C4-2B (cell line): ENCODE data around the gene KAZN.
"Not testable (repeated sequence)": the region's sequence is repeated elsewhere in the genome, so short reads cannot be mapped to it uniquely, and the experiment has no call there.

ENCODE experiments used
- H3K27ac ChIP-seq: fragments of 450-650 bp; 2 replicates; pipeline ENCODE4 v1.5.1; 2017
- ZFX ChIP-seq: fragments of 450-650 bp; IDR thresholded peaks from 2 replicates; pipeline ENCODE4 v1.6.1; 2017
- TF ChIP-seq, protein P1 (sequence below): fragments of 450-650 bp; conservative IDR thresholded peaks from 2 replicates; pipeline ENCODE4 v1.5.1; 2017; ENCODE audit warnings: mild to moderate bottlenecking

KAZN gene

DNA sequence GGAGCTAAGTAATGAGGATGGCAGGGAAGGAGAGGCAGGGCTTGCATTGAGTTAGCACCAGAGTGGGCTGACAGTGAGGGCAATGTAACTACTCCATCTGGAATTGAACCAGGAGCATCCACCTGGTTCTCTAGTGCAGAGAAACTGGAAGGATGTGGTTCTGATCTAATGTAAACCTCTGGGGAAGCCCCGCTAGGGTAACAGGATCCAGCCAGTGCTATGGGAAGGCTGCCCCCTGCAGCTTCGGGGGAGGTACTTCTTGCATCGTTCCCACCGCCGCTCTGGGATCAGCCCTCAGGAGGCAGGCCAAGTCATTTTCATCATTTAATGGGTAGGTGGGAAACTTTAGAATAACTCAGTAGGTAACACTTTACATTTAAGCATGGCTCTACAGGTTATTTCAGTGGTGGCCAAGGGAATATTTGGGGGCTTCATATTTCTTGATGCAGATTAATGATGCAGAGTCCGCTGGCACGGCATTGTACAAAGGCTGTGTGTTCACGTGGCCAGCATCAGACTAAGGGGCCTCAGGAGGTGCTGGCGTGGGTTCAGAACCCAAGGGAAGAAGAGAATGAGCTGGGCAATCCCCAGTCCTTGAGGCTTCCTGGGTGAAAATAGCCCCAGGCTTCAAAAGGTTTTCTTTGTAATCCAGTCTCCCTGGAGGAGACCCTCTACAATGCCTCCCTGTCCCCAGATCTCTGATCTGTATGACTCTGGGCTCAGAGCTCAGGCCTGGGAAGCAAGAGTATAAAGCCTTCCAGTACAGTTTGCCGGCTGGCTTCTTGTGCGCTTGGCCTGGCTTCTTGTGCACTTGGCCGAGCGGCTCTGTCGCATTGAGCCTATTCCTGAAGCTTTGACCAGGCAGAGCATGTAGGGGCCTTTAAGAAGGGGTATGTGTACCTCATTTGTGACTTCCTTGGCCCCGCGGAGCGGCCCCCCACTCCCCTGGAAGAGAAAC, 26.4 kb upstream of the KAZN start:
- TF ChIP-seq, protein P1, sequence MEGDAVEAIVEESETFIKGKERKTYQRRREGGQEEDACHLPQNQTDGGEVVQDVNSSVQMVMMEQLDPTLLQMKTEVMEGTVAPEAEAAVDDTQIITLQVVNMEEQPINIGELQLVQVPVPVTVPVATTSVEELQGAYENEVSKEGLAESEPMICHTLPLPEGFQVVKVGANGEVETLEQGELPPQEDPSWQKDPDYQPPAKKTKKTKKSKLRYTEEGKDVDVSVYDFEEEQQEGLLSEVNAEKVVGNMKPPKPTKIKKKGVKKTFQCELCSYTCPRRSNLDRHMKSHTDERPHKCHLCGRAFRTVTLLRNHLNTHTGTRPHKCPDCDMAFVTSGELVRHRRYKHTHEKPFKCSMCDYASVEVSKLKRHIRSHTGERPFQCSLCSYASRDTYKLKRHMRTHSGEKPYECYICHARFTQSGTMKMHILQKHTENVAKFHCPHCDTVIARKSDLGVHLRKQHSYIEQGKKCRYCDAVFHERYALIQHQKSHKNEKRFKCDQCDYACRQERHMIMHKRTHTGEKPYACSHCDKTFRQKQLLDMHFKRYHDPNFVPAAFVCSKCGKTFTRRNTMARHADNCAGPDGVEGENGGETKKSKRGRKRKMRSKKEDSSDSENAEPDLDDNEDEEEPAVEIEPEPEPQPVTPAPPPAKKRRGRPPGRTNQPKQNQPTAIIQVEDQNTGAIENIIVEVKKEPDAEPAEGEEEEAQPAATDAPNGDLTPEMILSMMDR = peak; percentile 58
- no peak for TF ChIP-seq ZFX
- no peak overlapping the region for H3K27ac ChIP-seq

DNA sequence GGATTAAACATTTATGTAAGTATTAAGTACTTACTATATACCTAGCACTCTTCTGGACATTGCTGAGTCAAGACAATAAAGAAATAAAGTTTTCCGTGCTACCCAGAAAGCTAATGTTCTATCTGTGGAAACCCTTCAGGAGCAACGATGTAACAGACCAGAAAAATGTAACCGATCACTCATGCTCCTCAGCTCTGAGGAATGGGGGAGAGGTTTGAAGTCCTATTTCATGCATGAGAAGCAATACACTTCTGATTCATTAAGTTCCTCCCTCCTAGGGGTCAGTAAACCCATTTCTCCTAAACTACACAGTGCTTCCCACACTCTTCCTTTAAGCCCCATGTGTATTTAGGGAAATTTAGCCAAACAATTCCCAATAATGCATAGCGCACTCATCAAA, 25.6 kb upstream of the KAZN start:
- no peak overlapping the region for H3K27ac ChIP-seq
- TF ChIP-seq, protein P1 = no peak
- no peak for TF ChIP-seq ZFX

DNA sequence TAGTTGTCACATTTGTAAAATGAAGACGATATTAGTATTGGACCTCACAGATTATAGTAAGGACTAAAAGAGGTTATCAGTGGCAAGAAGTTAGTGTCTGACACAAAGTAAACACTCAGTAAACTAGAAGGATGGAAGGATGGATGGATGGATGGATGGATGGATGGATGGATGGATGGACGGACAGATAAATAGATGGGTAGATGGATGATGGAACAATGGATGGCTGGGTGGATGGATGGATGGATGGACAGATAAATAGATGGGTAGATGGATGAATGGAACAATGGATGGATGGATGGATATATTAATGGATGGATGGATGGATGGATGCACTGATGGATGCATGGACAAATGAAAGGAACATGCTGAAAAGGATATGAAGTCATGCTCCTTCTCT, 22.3 kb upstream of the KAZN start:
- TF ChIP-seq ZFX = no peak
- TF ChIP-seq, protein P1 = no peak
- H3K27ac ChIP-seq = no peak overlapping the region

DNA sequence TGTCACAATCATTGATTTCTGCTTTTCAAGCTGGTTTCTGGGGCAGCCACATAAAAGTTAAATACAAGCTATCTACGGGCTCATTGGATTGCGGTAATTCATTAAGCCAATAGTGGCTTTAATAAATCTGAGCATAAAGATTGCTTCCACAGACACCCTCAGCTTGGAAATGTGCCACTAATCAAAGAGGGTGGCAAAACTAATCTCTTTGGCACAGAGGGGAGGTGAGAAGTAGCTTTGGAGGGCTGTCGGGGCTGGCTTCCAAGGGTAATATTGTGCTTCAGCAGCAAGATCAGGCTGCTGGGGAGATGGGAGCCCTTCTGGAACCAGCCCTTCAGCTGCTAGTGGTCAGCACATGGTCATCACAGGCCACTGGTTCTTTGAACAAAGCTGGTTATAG, 21.2 kb upstream of the KAZN start:
- TF ChIP-seq, protein P1 = no peak
- no peak for TF ChIP-seq ZFX

DNA sequence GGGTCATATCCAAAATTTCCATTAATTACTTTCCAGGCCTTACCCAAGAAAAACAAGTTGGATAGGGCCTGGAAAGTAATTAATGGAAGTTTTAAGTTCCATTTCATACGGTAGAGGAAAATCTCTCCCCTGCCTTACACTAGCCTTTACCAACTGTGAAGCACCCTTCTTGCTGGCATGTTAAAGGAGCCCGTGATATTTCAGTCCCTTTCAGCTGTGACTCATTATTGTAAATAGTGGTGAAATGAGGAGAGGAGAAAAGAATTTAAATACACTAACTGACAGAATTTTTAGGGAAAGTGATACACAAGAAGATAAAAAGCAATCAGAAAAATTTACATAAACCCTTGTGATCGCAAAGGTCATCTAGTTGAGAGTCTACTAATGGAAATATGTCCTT, 20.3 kb upstream of the KAZN start:
- TF ChIP-seq ZFX = no peak
- TF ChIP-seq, protein P1 = no peak
- no peak overlapping the region for H3K27ac ChIP-seq

More for the DNA sequence above, 21.2 kb upstream of the KAZN start:
- H3K27ac ChIP-seq = no peak overlapping the region

DNA sequence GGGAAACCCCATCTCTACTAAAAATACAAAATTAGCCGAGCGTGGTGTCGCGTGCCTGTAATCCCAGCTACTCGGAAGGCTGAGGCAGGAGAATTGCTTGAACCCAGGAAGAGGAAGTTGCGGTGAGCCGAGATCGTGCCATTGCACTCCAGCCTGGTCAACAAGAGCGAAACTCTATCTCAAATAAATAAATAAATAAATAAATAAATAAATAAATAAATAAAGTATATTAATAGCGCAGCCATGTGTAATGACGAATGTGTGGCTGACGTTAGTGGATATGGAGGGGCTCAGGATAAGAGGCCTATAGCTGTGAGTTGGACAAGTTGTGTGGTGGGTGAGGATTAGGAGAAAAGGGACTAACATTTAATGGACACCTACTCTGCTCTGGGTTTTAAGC, 18.2 kb upstream of the KAZN start:
- H3K27ac ChIP-seq = not testable (repeated sequence)

DNA sequence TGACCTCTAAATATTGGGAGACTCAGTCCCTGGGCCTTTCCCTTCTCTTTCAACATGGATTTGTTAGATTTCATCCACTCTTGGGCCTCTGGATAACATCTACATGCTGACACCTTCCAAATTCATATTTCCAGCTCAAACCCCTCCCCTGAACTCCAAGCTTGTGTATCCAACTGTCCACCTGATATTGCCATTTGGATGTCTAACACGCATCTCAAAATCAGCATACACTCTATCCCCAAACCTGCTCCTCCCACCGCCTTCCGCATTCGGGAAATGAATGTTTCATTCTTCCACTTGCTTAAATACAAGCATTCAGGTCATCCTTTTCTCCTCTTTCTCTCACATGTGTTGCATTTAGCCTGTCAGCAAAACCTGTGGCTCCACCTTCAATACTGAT, 17.5 kb upstream of the KAZN start:
- no peak overlapping the region for H3K27ac ChIP-seq
- TF ChIP-seq, protein P1 = no peak
- no peak for TF ChIP-seq ZFX

DNA sequence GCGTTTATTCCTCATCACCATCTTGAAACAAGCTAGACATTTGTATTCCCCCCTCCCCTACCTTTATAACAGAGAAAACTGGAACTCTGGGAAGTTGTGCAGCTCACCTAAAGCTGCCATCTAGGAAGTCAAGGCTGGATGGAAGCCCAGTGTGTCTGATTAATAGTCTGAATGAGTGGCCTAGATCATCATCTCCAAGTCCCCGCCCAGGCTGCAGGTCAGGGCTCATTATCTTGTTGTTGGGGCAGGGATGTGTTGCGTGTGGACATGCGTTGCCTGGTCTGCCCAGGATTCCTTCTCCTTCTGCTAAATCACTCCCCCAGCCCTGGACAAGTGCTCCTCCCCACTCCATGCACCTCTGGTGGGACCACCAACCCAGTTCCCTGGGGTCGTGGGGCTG, 14.7 kb upstream of the KAZN start:
- no peak overlapping the region for H3K27ac ChIP-seq
- TF ChIP-seq, protein P1 = no peak
- TF ChIP-seq ZFX = no peak
